ENCODE results near the gene C12orf57.

Gene C12orf57

GRCh38 chr12:6928022-6928702, 15.7 kb upstream of the C12orf57 start:
- DNase-seq (ENCODE audit: low read depth): no peak
- no peak for TF ChIP-seq MYC (IDR thresholded peaks at IDR 0.05; ENCODE audit: low read depth, low read length)
- no peak for TF ChIP-seq CTCF (IDR thresholded peaks at IDR 0.05; ENCODE audit: low read depth, low read length)
- no peak for TF ChIP-seq POLR2A (IDR thresholded peaks at IDR 0.05; ENCODE audit: extremely low read depth, insufficient read length)
- no peak for TF ChIP-seq MAX (IDR thresholded peaks at IDR 0.05; ENCODE audit: low read depth, low read length)
- H3K4me3 ChIP-seq (ENCODE audit: low read depth, low read length): peak overlapping the region; percentile 25

GRCh38 chr12:6928703-6929407, 15.0 kb upstream of the C12orf57 start:
- no peak for TF ChIP-seq MYC (IDR thresholded peaks at IDR 0.05; ENCODE audit: low read depth, low read length)
- no peak for TF ChIP-seq POLR2A (IDR thresholded peaks at IDR 0.05; ENCODE audit: extremely low read depth, insufficient read length)
- TF ChIP-seq MAX (IDR thresholded peaks at IDR 0.05; ENCODE audit: low read depth, low read length): no peak
- no peak for TF ChIP-seq CTCF (IDR thresholded peaks at IDR 0.05; ENCODE audit: low read depth, low read length)
- DNase-seq (ENCODE audit: low read depth): no peak
- peak overlapping the region; percentile 25 for H3K4me3 ChIP-seq (ENCODE audit: low read depth, low read length)

- TF ChIP-seq POLR2A (IDR thresholded peaks at IDR 0.05; ENCODE audit: extremely low read depth, insufficient read length) (no peak), MYC (IDR thresholded peaks at IDR 0.05; ENCODE audit: low read depth, low read length) (no peak), CTCF (IDR thresholded peaks at IDR 0.05; ENCODE audit: low read depth, low read length) (no peak), MAX (IDR thresholded peaks at IDR 0.05; ENCODE audit: low read depth, low read length) (no peak)
- no peak overlapping the region for H3K4me3 ChIP-seq (ENCODE audit: low read depth, low read length)
- no peak for DNase-seq (ENCODE audit: low read depth)
These were observed 14.1 kb upstream of the C12orf57 start for GRCh38 chr12:6929466-6930452.

GRCh38 chr12:6932766-6933165, 11.1 kb upstream of the C12orf57 start:
- H3K4me3 ChIP-seq (ENCODE audit: low read depth, low read length): no peak overlapping the region
- DNase-seq (ENCODE audit: low read depth): no peak
- TF ChIP-seq MYC (IDR thresholded peaks at IDR 0.05; ENCODE audit: low read depth, low read length) (no peak), POLR2A (IDR thresholded peaks at IDR 0.05; ENCODE audit: extremely low read depth, insufficient read length) (no peak), MAX (IDR thresholded peaks at IDR 0.05; ENCODE audit: low read depth, low read length) (no peak), CTCF (IDR thresholded peaks at IDR 0.05; ENCODE audit: low read depth, low read length) (no peak)

GRCh38 chr12:6934110-6934509, 9.7 kb upstream of the C12orf57 start:
- no peak overlapping the region for H3K4me3 ChIP-seq (ENCODE audit: low read depth, low read length)
- no peak for DNase-seq (ENCODE audit: low read depth)
- no peak for TF ChIP-seq MYC (IDR thresholded peaks at IDR 0.05; ENCODE audit: low read depth, low read length)
- TF ChIP-seq MAX (IDR thresholded peaks at IDR 0.05; ENCODE audit: low read depth, low read length): no peak
- TF ChIP-seq CTCF (IDR thresholded peaks at IDR 0.05; ENCODE audit: low read depth, low read length): no peak
- TF ChIP-seq POLR2A (IDR thresholded peaks at IDR 0.05; ENCODE audit: extremely low read depth, insufficient read length): no peak

Measured in NB4 (cell line).